ENCODE measurements around the gene SELENOM. TPM values are rescaled to one million over a fixed set of nuclear protein-coding genes. Genes with fewer than 3 reads are reported as not detected.

Gene SELENOM
- total RNA-seq, 1 donor from 2014 or later, result 86.8 TPM

DNA sequence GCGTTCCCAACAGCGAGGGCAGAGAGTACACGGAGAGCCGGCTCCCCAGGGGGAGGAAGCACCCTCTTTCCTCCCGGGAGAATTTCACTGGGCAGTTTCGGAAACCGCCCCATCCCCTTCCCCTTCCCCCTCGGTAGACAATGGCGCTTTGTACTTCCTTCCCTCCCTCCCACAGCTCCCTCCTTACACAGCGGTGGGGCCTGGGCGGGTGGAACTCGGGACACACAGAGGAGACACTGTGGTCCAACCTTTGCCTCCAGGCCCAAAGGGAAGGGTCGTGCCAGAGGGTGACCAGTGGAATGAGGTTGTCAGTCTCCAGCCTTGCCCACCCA is 21.9 kb downstream of the SELENOM start:
- H3K27ac ChIP-seq, result peak overlapping the region; percentile 98
- DNase-seq, result no peak
- peak overlapping the region; percentile 96 for H3K4me3 ChIP-seq
- intact Hi-C loops (cut with DNase I), result loop anchor here (10.0 kb wide), 1 partner anchor 141 kb away; no protein-coding TSS in a partner anchor
- H3K36me3 ChIP-seq, result peaks cover 29% of the 10 kb centered on the region
- H3K9me3 ChIP-seq, result no peaks in the 10 kb centered on the region
- no peaks in the 10 kb centered on the region for H3K27me3 ChIP-seq (ENCODE audit: low read depth)
- peaks cover 57% of the 10 kb centered on the region for H3K4me1 ChIP-seq
- TF ChIP-seq, protein P1, sequence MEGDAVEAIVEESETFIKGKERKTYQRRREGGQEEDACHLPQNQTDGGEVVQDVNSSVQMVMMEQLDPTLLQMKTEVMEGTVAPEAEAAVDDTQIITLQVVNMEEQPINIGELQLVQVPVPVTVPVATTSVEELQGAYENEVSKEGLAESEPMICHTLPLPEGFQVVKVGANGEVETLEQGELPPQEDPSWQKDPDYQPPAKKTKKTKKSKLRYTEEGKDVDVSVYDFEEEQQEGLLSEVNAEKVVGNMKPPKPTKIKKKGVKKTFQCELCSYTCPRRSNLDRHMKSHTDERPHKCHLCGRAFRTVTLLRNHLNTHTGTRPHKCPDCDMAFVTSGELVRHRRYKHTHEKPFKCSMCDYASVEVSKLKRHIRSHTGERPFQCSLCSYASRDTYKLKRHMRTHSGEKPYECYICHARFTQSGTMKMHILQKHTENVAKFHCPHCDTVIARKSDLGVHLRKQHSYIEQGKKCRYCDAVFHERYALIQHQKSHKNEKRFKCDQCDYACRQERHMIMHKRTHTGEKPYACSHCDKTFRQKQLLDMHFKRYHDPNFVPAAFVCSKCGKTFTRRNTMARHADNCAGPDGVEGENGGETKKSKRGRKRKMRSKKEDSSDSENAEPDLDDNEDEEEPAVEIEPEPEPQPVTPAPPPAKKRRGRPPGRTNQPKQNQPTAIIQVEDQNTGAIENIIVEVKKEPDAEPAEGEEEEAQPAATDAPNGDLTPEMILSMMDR (IDR thresholded peaks at IDR 0.05), result no peak
- no peak for ATAC-seq

DNA sequence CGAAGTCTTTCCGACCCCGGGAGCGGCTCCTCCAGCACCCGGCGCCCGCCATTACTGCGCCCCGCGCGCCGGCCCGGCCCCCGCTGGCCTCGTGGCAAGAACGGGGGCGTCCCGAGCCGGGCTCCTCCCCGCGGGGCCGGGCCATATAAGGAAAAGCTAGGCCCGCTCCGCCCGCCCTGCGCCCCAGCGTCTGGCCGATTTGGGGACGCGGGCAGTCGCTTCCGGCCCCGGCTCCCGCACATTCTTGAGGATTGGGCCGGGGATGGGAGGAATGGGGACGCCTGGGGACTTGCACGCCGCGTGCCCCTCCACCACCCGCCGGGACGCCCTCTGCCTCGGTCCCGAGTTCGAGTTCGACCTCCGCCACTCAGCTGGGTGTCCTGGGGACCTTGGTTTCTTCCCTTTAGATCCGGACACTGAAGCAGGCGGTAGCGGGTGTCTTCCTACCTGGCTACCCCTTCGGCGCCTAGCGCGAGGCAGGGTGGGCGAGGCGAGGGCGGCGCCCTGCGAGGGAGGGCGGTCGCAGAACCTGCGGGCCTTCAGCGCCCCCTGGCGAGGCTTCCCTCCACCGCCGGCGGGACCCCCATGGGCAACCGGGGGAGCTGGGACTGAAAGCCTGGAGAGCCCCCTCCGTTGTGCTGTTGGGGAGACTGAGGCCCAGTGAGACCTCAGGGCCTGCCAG is 22.4 kb downstream of the SELENOM start:
- Histone ChIP-seq H3K4me1 (peaks cover 62% of the 10 kb centered on the region), H3K9me3 (no peaks in the 10 kb centered on the region), H3K4me3 (peak overlapping the region; percentile 96), H3K36me3 (peaks cover 24% of the 10 kb centered on the region), H3K27me3 (ENCODE audit: low read depth) (no peaks in the 10 kb centered on the region), H3K27ac (peak overlapping the region; percentile 98)
- TF ChIP-seq, protein P1 (IDR thresholded peaks at IDR 0.05), result peak; percentile 95
- ATAC-seq (peak; percentile 88 to 90), DNase-seq (peak; percentile 95)
- intact Hi-C loops (cut with DNase I), result loop anchor here (10.0 kb wide), 1 partner anchor 140 kb away; no protein-coding TSS in a partner anchor

DNA sequence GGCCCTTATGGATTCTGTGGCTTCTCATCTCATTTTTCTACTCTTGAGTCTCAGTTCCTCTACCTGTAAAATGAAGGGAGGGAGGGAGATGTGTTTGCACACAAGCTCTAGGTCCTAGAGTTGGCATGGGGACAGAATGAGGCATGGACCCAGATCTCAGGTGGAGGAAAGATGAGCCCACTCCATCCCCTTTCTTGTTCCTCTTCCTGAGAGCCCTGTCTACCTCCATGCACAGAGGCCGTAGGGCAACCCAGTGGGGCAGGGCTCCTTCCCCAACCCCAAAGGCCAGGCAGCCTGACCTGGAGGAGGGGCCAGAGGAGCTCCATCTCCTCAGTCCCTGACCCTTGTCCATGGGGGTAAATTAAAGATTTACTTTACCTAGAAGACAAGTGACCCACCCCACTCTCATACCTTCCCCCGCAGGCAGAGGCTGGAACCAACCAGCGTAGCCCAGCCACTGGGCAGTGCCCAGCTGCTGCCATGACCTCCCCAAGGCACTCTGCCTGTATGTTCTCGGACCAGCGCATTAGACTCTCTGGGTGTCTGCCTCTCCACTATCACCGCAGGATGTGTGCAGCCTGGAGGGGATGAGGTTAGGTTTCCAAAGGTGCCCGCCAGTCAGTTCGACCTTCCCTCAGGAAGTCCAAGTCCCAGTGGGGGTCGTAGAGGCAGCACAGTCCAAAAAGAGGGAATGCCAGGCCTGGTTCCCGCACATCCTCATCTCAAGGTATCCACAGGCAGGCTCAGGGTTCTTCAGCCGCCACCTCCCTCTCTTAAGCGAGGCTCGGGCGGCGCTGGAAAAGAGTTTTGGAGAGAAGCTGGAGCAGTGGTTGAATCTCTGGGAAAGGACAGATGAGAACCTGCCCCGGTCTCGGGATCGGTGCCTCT is 23.2 kb downstream of the SELENOM start:
- no peaks in the 10 kb centered on the region for H3K27me3 ChIP-seq (ENCODE audit: low read depth)
- peak overlapping the region; percentile 98 for H3K27ac ChIP-seq
- no peaks in the 10 kb centered on the region for H3K9me3 ChIP-seq
- H3K4me1 ChIP-seq, result peaks cover 63% of the 10 kb centered on the region
- intact Hi-C loops (cut with DNase I), result loop anchor here (10.0 kb wide), 1 partner anchor 139 kb away; no protein-coding TSS in a partner anchor
- ATAC-seq, result peak in 1 of 2 donors; percentile 1
- no peak for DNase-seq
- TF ChIP-seq, protein P1 (IDR thresholded peaks at IDR 0.05), result no peak
- peaks cover 16% of the 10 kb centered on the region for H3K36me3 ChIP-seq
- peak overlapping the region; percentile 96 for H3K4me3 ChIP-seq

DNA sequence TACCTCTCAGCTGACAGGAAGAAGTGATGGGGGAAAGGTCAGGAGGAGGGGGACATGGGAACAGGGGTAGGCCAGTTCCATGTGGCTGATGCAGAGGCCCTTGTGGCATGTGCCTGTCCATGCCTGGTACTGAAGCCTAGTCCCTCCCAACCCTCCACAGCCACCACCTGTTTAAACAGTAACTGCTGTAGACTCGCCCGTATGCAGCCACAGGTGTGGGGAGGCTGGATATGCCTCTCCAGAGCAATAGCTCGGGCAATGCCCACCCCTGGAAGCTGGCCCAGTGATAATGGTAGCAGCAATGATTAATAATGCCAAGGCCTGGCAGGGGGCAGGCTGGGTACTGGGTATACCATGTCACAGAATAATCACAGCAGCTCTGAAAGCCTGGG is 24.0 kb downstream of the SELENOM start:
- ATAC-seq (no peak), DNase-seq (no peak)
- TF ChIP-seq, protein P1 (IDR thresholded peaks at IDR 0.05), result no peak
- Histone ChIP-seq H3K27ac (peak overlapping the region; percentile 98), H3K36me3 (peaks cover 8% of the 10 kb centered on the region), H3K9me3 (no peaks in the 10 kb centered on the region), H3K4me3 (peak overlapping the region; percentile 96), H3K4me1 (peaks cover 63% of the 10 kb centered on the region), H3K27me3 (ENCODE audit: low read depth) (no peaks in the 10 kb centered on the region)
- intact Hi-C loops (cut with DNase I), result loop anchor here (10.0 kb wide), 1 partner anchor 139 kb away; no protein-coding TSS in a partner anchor

DNA sequence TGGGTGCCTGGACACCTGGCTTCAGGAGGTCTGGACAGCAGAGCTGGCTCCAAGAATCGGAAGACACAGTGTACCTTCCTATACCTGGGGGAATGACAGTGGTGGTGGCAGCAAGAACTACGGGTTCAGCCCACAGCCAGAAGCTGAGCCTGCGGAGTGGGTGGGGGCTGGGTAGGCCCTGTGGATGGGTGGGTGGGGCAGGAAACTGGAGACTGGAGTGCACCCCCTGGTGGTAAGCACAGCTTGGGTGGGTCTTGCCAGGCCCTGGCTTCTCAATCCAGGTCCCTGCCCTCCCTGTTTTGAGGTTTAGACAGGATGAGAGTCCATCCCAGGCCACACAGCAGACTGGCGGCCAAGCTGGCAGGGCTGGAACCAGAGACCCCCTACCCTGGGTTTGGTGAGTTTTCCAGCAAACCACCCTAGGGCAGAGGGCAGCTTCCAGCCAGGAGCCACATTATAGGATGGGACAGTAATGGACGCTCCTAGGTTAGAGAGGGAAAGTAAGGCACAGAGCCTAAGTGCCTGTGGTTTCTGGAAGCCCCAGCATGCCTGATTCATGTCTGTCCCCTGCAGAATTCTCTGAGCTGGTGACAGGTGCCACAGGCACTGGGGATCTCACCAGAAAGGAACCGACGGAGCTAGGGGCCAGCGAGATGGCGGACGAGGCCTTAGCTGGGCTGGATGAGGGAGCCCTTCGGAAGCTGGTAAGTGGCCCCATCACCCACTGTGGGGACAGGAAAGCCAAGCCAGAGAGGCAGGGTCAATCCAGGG is 24.6 kb downstream of the SELENOM start:
- Histone ChIP-seq H3K27me3 (ENCODE audit: low read depth) (no peaks in the 10 kb centered on the region), H3K9me3 (no peaks in the 10 kb centered on the region), H3K4me3 (peak overlapping the region; percentile 96), H3K4me1 (peaks cover 63% of the 10 kb centered on the region), H3K27ac (peak overlapping the region; percentile 98), H3K36me3 (peaks cover 3% of the 10 kb centered on the region)
- TF ChIP-seq, protein P1 (IDR thresholded peaks at IDR 0.05), result peak; percentile 63
- ATAC-seq (no peak), DNase-seq (no peak)
- intact Hi-C loops (cut with DNase I), result loop anchor here (10.0 kb wide), 1 partner anchor 138 kb away; no protein-coding TSS in a partner anchor
